Heart right ventricle (tissue), 16 donors: ENCODE results near the gene LAMA2. TPM values are rescaled to one million over a fixed set of nuclear protein-coding genes. Genes with fewer than 3 reads are reported as not detected.

ENCODE experiments used
- ATAC-seq, 8 donors: fragments of 200-7000 bp; cut with Tn5 transposase; one replicate each; pipeline ENCODE4 v1.9.1; 2020; ENCODE audit warnings: mild to moderate bottlenecking in 8 of 8, moderate library complexity in 8 of 8, moderate number of reproducible peaks in 1 of 8
- DNase-seq, 2 donors: peaks; one replicate each; pipeline ENCODE4 v3.0.0-alpha.2; 2020
- H3K27ac ChIP-seq, 10 donors: fragments of 200-600 bp; sonication (generic) in 2 of 10; one replicate each; pipeline versions ENCODE4 v1.5.0 to v1.8.0; 2020 to 2022; ENCODE audit warnings: mild to moderate bottlenecking in 3 of 10
- H3K27me3 ChIP-seq, 7 donors: fragments of 200-600 bp; one replicate each; pipeline ENCODE4 v1.8.0; 2021 to 2022; ENCODE audit warnings: mild to moderate bottlenecking in 2 of 7
- H3K36me3 ChIP-seq, 9 donors: fragments of 200-600 bp; sonication (generic) in 1 of 9; one replicate each; pipeline versions ENCODE4 v1.5.0 to v1.8.0; 2020 to 2022; ENCODE audit warnings: mild to moderate bottlenecking in 2 of 9
- H3K4me1 ChIP-seq, 9 donors: fragments of 200-600 bp; sonication (generic) in 1 of 9; one replicate each; pipeline versions ENCODE4 v1.5.0 to v1.8.0; 2020 to 2022; ENCODE audit warnings: mild to moderate bottlenecking in 4 of 9
- H3K4me3 ChIP-seq, 10 donors: fragments of 200-600 bp; sonication (generic) in 2 of 10; one replicate each; pipeline versions ENCODE4 v1.5.0 to v1.8.0; 2020 to 2022; ENCODE audit warnings: mild to moderate bottlenecking in 7 of 10, moderate library complexity in 2 of 10
- H3K9me3 ChIP-seq, 11 donors: fragments of 200-600 bp in 10 of 11; sonication (generic) in 2 of 11; one replicate each; pipeline versions ENCODE4 v1.5.0 to v1.8.0; 2013 to 2022; ENCODE audit warnings: mild to moderate bottlenecking in 2 of 11, control low read depth in 1 of 11, moderate library complexity in 1 of 11
- WGBS, 2 donors: extraction: QIAGEN DNeasy Blood & Tissue Kit; methylation state at CpG; one replicate each; pipeline ENCODE4 v1.1.7; 2013; ENCODE audit warnings: inconsistent platforms in 1 of 2; 5-methylcytosine and 5-hydroxymethylcytosine counted together
- intact Hi-C, 10 donors: fragments of 100-400 bp; cut with DNase I; formaldehyde crosslinking; loops; one replicate each; pipeline versions ENCODE4 v1.11.1 to v1.14.2; 2022
- polyA plus RNA-seq, 2 donors: library from polyadenylated mRNA; stranded (reverse); fragments of 200-250 nt; gene quantifications; one replicate each; pipeline ENCODE4 v1.2.3, GENCODE V29; 2013
- total RNA-seq, 10 donors: library from RNA; stranded (reverse); fragmentation: NEBNext Ultra II Directional in 3 of 10; extraction: Animal tissue kit (Norgen Biotek cat#: 25700) in 3 of 10; gene quantifications; one replicate each; pipeline versions ENCODE4 v1.2.1 to v1.2.4, GENCODE V29; 2021 to 2023
- TF ChIP-seq, protein P1 (sequence below), 9 donors: fragments of 200-600 bp; sonication (generic) in 2 of 9; IDR thresholded peaks; one replicate each; pipeline versions ENCODE4 v1.5.0 to v1.8.0; 2021 to 2022; ENCODE audit warnings: antibody characterized with exemption in 9 of 9, mild to moderate bottlenecking in 5 of 9, moderate library complexity in 1 of 9
- donor health status: Arrhythmogenic right ventricular cardiomyopathy.
- donor health status: ischemic (EF 13 %, LVEDD 7.1; RV severe dilation, severe dysfunction).
- donor health status: healthy with polysubstance abuse.
- donor health status: DM: no; HTN: yes; CAD: no.
- donor health status: DM: no; HTN: no; CAD: no.
- donor health status: ischemic (EF 25% LVEDD 6.9; RV normal size, moderate dysfunction).
- donor health status: ischemic (EF 25% LVEDD 5.7; RV mildly dilated, moderate dysfunction).
- donor health status: healthy.
- donor health status: DM: yes; HTN: yes; CAD: no.
- donor health status: Ischemic cardiomyopathy.
- donor health status: ischemic (EF 35%, LVEDD 5.7; RV mildly dilated, moderate dysfunction).
- donor health status: nonischemic (EF 11% LVEDD 7.7; RV severe dilation, severe dysfunction).
- donor health status: DM: yes; HTN: yes; CAD: no.
- donor health status: PGD.
- donor health status: ischemic (EF 29% LVEDD 5.4; RV normal size, mild dysfunction).
- donor health status: nonischemic (EF 23%, LVEDD 6.1; RV moderate dilation, normal function).

The LAMA2 gene
- total and polyA plus RNA-seq, 12 donors = 31.1 to 293 (median 223) TPM

DNA sequence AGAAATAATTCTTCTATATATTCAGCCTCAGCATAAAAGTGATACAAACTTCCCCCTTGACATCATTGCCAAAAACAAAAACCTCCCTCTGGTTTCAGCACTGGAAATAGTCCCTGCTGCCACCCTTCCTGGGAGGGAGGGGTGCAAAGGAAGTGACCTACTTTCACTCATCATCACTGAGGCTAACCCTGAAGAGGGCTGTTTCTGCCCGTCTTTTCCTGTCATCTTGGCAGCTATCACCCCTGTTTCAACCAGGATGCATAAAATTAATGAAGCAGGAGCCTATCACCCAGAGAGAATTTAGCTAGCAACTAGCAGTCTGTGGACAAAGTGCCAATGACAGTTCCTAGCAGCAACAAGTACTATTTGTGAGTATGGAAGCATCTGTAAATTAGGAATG, 397.8 kb downstream of the LAMA2 start:
- no peak for DNase-seq
- peaks cover 0 to 40% (median 0%) of the 10 kb centered on the region in 9 donors for H3K36me3 ChIP-seq
- peak overlapping the region in 6 of 10 donors; percentile 8 to 47 (median 16) for H3K27ac ChIP-seq
- no peaks in the 10 kb centered on the region for H3K9me3 ChIP-seq
- TF ChIP-seq, protein P1, sequence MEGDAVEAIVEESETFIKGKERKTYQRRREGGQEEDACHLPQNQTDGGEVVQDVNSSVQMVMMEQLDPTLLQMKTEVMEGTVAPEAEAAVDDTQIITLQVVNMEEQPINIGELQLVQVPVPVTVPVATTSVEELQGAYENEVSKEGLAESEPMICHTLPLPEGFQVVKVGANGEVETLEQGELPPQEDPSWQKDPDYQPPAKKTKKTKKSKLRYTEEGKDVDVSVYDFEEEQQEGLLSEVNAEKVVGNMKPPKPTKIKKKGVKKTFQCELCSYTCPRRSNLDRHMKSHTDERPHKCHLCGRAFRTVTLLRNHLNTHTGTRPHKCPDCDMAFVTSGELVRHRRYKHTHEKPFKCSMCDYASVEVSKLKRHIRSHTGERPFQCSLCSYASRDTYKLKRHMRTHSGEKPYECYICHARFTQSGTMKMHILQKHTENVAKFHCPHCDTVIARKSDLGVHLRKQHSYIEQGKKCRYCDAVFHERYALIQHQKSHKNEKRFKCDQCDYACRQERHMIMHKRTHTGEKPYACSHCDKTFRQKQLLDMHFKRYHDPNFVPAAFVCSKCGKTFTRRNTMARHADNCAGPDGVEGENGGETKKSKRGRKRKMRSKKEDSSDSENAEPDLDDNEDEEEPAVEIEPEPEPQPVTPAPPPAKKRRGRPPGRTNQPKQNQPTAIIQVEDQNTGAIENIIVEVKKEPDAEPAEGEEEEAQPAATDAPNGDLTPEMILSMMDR (IDR thresholded peaks at IDR 0.05) = no peak
- H3K4me1 ChIP-seq = peaks cover 8 to 61% (median 36%) of the 10 kb centered on the region in 9 donors
- no peak overlapping the region for H3K4me3 ChIP-seq
- WGBS, 2 donors = 0 to 5% methylated on average over 1 of the region's 1 CpG
- intact Hi-C loops = no loop called here
- no peaks in the 10 kb centered on the region for H3K27me3 ChIP-seq
- peak in 7 of 8 donors; percentile 47 to 69 (median 59) for ATAC-seq

DNA sequence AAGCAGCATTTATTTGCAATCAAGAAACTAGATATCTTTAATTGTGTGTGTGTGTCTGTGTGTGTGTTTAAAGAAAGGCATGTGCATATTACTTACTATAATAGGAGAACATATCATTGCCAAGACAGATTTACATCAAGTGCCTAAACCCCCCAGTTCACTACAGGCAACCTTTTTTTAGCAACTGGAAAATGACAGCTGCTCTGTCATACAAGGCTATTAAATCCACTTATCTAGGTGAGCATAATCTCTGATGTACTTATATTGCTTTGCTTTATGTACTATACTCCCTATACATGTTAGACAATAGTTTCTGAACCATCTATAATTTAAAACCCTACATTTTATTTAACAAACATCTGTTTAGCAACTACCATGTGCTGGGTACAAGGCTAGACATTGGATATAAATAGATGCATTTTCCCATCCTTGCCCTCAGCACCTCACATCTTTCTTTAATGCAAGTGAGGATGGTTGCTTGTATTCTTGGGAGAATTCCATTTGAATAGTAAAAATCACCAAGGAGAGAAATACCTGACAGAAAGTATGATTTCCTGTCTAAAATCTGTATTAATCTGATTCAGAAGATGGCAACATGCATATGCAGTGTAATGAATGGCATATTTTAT, 398.3 kb downstream of the LAMA2 start:
- ATAC-seq = no peak
- peak overlapping the region in 6 of 10 donors; percentile 8 to 47 (median 16) for H3K27ac ChIP-seq

DNA sequence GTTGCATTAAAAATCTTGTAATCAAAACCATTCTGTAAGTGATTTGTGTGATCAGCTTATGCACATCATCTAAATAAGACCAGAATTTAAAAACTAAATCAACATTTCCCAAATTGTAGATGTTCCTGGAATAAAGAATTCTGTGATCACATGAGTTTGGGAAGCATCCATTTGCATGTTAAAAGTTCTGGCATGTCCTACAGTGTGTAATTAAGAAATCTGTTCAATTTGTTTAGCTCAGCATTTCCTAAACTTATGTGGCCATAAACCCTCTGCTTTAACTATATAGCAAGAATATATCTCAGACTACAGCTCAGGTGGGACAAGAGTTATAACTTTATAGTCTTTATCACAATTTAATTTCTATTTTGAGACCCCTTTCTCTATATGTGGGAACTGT, 399.1 kb downstream of the LAMA2 start:
- ATAC-seq (no peak), DNase-seq (no peak)
- H3K27ac ChIP-seq = peak overlapping the region in 1 of 10 donors; percentile 32
- H3K36me3 ChIP-seq = peaks cover 0 to 29% (median 0%) of the 10 kb centered on the region in 9 donors
- no peaks in the 10 kb centered on the region for H3K27me3 ChIP-seq
- intact Hi-C loops = no loop called here
- H3K4me1 ChIP-seq = peaks cover 8 to 54% (median 36%) of the 10 kb centered on the region in 9 donors
- TF ChIP-seq, protein P1 (IDR thresholded peaks at IDR 0.05) = no peak
- no peak overlapping the region for H3K4me3 ChIP-seq
- H3K9me3 ChIP-seq = no peaks in the 10 kb centered on the region

More for the DNA sequence above, 398.3 kb downstream of the LAMA2 start:
- H3K4me1 ChIP-seq = peaks cover 8 to 61% (median 36%) of the 10 kb centered on the region in 9 donors
- H3K36me3 ChIP-seq = peaks cover 0 to 36% (median 0%) of the 10 kb centered on the region in 9 donors
- no peaks in the 10 kb centered on the region for H3K9me3 ChIP-seq
- TF ChIP-seq, protein P1 (IDR thresholded peaks at IDR 0.05) = no peak
- H3K4me3 ChIP-seq = no peak overlapping the region
- no peak for DNase-seq
- intact Hi-C loops = no loop called here
- H3K27me3 ChIP-seq = no peaks in the 10 kb centered on the region

DNA sequence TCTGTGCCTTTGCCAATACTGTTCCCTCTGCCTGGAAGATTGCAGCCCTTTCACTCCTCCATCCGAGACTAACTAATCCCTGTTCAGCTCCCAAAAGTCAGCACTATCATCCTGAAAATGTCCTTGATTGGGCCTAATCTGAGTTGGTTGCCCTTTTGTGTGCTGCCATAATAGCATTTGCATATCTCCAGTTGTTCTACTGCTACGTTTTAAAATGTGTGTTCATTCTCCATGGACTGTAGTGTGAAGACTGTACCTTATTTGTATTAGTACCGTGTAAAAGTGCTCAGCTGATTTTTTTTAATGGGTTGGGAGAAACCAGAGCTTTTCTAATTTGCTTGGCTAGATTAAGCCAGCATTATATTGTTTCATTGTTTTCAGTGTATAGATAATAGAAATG, 401.3 kb downstream of the LAMA2 start:
- WGBS, 2 donors = 49% methylated on average over 3 of the region's 3 CpGs
- H3K4me1 ChIP-seq = peaks cover 8 to 46% (median 31%) of the 10 kb centered on the region in 9 donors
- no peak for DNase-seq
- no peak overlapping the region for H3K4me3 ChIP-seq
- no peaks in the 10 kb centered on the region for H3K27me3 ChIP-seq
- H3K9me3 ChIP-seq = no peaks in the 10 kb centered on the region
- intact Hi-C loops = no loop called here
- TF ChIP-seq, protein P1 (IDR thresholded peaks at IDR 0.05) = no peak
- H3K27ac ChIP-seq = peak overlapping the region in 7 of 10 donors; percentile 17 to 66 (median 41)
- H3K36me3 ChIP-seq = peaks cover 0 to 45% (median 6%) of the 10 kb centered on the region in 9 donors
- ATAC-seq = peak in 5 of 8 donors; percentile 8 to 53 (median 29)
